SK-N-SH treated with all-trans-retinoic acid at 6 μM for 48 hours (cell line): ENCODE measurements around the gene CCDC85B.

ENCODE experiments used
- ATAC-seq: fragments of 200-7000 bp; cut with Tn5 transposase; 3 replicates; pipeline ENCODE4 v1.9.1; 2020; ENCODE audit warnings: mild to moderate bottlenecking, moderate library complexity
- BACH2 ChIP-seq: fragments of 250-450 bp; sonication (Bioruptor Pico); IDR thresholded peaks from 2 replicates; pipeline ENCODE4 v1.9.0; 2021; ENCODE audit warnings: mild to moderate bottlenecking, borderline replicate concordance
- ESRRG ChIP-seq: fragments of 250-450 bp; sonication (Bioruptor Pico); IDR thresholded peaks from 2 replicates; pipeline ENCODE4 v1.6.1; 2021; ENCODE audit warnings: mild to moderate bottlenecking
- GLIS3 ChIP-seq: fragments of 250-450 bp; sonication (Bioruptor Pico); IDR thresholded peaks from 2 replicates; pipeline ENCODE4 v1.5.0; 2020; ENCODE audit warnings: mild to moderate bottlenecking, moderate library complexity
- ISL1 ChIP-seq: fragments of 250-450 bp; sonication (Bioruptor Pico); IDR thresholded peaks from 2 replicates; pipeline ENCODE4 v2.1.2; 2022; ENCODE audit warnings: mild to moderate bottlenecking, moderate library complexity
- OSR1 ChIP-seq: fragments of 250-450 bp; sonication (Bioruptor Pico); IDR thresholded peaks from 2 replicates; pipeline ENCODE4 v1.8.0; 2022; ENCODE audit warnings: moderate library complexity, mild to moderate bottlenecking, inconsistent platforms
- PPARA ChIP-seq: fragments of 250-450 bp; sonication (Bioruptor Pico); IDR thresholded peaks from 2 replicates; pipeline ENCODE4 v1.5.0; 2020; ENCODE audit warnings: mild to moderate bottlenecking, borderline replicate concordance
- RARB ChIP-seq: fragments of 250-450 bp; sonication (Bioruptor Pico); IDR thresholded peaks from 2 replicates; pipeline ENCODE4 v1.8.0; 2021; ENCODE audit warnings: mild to moderate bottlenecking, moderate library complexity
- SNAI2 ChIP-seq: fragments of 250-450 bp; sonication (Bioruptor Pico); IDR thresholded peaks from 2 replicates; pipeline ENCODE4 v1.5.0; 2020; ENCODE audit warnings: mild to moderate bottlenecking, moderate library complexity
- TCF4 ChIP-seq: fragments of 250-450 bp; sonication (Bioruptor Pico); IDR thresholded peaks from 2 replicates; pipeline ENCODE4 v1.8.0; 2021; ENCODE audit warnings: mild to moderate bottlenecking, moderate library complexity, borderline replicate concordance
- TOX ChIP-seq: fragments of 250-450 bp; sonication (Bioruptor Pico); IDR thresholded peaks from 2 replicates; pipeline ENCODE4 v1.8.0; 2021; ENCODE audit warnings: mild to moderate bottlenecking, moderate library complexity, borderline replicate concordance
- ZC3H10 ChIP-seq: fragments of 250-450 bp; sonication (Bioruptor Pico); IDR thresholded peaks from 2 replicates; pipeline ENCODE4 v1.5.1; 2021; ENCODE audit warnings: mild to moderate bottlenecking, moderate library complexity
- ZFP3 ChIP-seq: fragments of 250-450 bp; sonication (Bioruptor Pico); IDR thresholded peaks from 2 replicates; pipeline ENCODE4 v1.5.0; 2020; ENCODE audit warnings: mild to moderate bottlenecking, moderate library complexity
- ZFP30 ChIP-seq: fragments of 450-650 bp; formaldehyde crosslinking; IDR thresholded peaks from 2 replicates; pipeline ENCODE4 v1.5.0; 2022; ENCODE audit warnings: mild to moderate bottlenecking, moderate library complexity
- ZNF565 ChIP-seq: fragments of 450-650 bp; formaldehyde crosslinking; conservative IDR thresholded peaks from 2 replicates; pipeline ENCODE4 v1.5.0; 2020; ENCODE audit warnings: low read depth, mild to moderate bottlenecking, moderate library complexity
- ZNF8 ChIP-seq: fragments of 450-650 bp; formaldehyde crosslinking; IDR thresholded peaks from 2 replicates; pipeline ENCODE4 v1.5.0; 2020; ENCODE audit warnings: mild to moderate bottlenecking, moderate library complexity
- TF ChIP-seq, protein P1 (sequence below): fragments of 250-450 bp; sonication (Bioruptor Pico); IDR thresholded peaks from 2 replicates; pipeline ENCODE4 v1.5.1; 2020; ENCODE audit warnings: low read depth, mild to moderate bottlenecking, moderate library complexity
- TF ChIP-seq, protein P2 (sequence below): fragments of 250-450 bp; sonication (Bioruptor Pico); IDR thresholded peaks from 2 replicates; pipeline ENCODE4 v1.5.1; 2021; ENCODE audit warnings: mild to moderate bottlenecking, moderate library complexity
- TF ChIP-seq, protein P3 (sequence below): fragments of 250-450 bp; sonication (Bioruptor Pico); IDR thresholded peaks from 2 replicates; pipeline ENCODE4 v1.8.0; 2021; ENCODE audit warnings: low read depth, mild to moderate bottlenecking, moderate library complexity, borderline replicate concordance
- TF ChIP-seq, protein P4 (sequence below): fragments of 250-450 bp; sonication (Bioruptor Pico); IDR thresholded peaks from 2 replicates; pipeline ENCODE4 v1.5.0; 2020; ENCODE audit warnings: mild to moderate bottlenecking, moderate library complexity
- TF ChIP-seq, protein P5 (sequence below): fragments of 250-450 bp; sonication (Bioruptor Pico); IDR thresholded peaks from 2 replicates; pipeline ENCODE4 v1.8.0; 2020; ENCODE audit warnings: mild to moderate bottlenecking, moderate library complexity, borderline replicate concordance

CCDC85B gene

DNA sequence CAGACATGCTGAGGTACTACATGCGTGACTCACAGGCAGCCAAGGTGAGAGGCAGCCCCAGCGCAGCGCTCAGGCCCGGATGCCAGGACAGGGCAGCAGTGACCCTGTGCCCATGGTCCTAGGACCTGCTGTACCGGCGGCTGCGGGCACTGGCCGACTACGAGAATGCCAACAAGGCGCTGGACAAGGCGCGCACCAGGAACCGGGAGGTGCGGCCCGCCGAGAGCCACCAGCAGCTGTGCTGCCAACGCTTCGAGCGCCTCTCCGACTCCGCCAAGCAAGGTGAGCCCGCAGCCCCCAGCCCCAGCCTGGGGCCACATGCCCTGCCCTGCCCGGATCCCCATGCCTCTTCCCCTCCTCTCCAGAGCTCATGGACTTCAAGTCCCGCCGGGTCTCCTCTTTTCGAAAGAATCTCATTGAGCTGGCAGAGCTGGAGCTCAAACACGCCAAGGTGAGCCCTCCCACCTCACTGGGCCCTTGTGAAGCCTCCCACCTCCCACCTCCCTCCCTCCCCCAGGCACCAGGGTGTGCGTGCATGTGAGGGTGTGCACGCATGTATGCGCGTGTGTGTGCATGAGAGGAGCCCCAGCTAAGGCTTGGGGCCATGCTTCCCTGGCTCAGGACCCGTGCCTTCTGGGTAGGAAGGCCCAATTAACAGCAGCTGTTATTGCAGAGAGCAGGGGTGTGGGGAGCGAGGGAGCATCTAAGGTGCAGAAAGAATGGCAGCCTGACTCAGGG, 37.8 kb upstream of the CCDC85B start:
- peak; percentile 0; the same call in 1 of the 3 replicates for ATAC-seq
- 0 out of 2 replicates have a peak, but pooled peaks have one; percentile 22 for TF ChIP-seq ZC3H10 (CRISPR knock-in tag)
- TF ChIP-seq BACH2 (CRISPR knock-in tag): no peak

DNA sequence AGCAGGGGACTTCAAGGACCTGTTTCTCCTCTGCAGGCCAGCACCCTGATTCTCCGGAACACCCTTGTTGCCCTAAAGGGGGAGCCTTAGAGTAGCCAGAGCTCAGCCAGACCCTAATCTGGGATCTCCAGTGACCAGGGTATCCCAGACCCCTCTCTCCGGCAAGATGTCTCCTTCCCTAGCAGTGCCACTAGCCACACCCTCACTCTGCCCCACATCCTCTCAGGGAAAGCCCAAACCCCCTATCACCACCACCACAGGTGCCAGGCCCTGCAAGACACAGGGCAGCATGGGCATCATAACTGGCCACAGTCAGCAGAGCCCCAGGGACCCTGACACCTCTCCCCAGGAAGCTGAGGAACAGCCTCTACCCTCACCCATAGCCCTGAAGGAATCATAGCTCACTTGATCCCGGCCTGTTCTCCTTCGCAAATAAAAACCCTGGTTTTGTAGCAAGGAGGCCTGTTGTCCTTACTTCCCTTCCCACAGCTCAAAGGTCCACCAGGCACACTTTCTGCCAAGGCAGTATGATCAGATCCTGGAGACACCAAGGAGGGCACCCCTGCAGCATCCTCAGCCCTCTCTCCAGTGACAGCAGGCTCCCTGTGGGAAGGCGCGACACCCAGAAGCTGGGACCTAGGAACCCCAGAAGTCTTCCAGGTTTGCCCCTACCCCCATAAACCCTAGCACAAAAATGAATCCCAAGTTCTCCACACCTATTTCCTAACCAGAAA, 37.1 kb upstream of the CCDC85B start:
- TF ChIP-seq OSR1 (CRISPR knock-in tag) (no peak), ZFP3 (CRISPR knock-in tag) (no peak), ZFP30 (CRISPR knock-in tag) (no peak), ISL1 (CRISPR knock-in tag) (no peak), ZNF8 (CRISPR knock-in tag) (no peak), ESRRG (CRISPR knock-in tag) (no peak), SNAI2 (CRISPR knock-in tag) (no peak), RARB (CRISPR knock-in tag) (no peak), ZNF565 (CRISPR knock-in tag) (no peak), BACH2 (CRISPR knock-in tag) (no peak), TOX (CRISPR knock-in tag) (no peak), PPARA (no peak), ZC3H10 (CRISPR knock-in tag) (no peak), GLIS3 (CRISPR knock-in tag) (no peak), TCF4 (CRISPR knock-in tag) (no peak)
- TF ChIP-seq, protein P1, sequence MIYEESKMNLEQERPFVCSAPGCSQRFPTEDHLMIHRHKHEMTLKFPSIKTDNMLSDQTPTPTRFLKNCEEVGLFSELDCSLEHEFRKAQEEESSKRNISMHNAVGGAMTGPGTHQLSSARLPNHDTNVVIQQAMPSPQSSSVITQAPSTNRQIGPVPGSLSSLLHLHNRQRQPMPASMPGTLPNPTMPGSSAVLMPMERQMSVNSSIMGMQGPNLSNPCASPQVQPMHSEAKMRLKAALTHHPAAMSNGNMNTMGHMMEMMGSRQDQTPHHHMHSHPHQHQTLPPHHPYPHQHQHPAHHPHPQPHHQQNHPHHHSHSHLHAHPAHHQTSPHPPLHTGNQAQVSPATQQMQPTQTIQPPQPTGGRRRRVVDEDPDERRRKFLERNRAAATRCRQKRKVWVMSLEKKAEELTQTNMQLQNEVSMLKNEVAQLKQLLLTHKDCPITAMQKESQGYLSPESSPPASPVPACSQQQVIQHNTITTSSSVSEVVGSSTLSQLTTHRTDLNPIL: no peak
- TF ChIP-seq, protein P2, sequence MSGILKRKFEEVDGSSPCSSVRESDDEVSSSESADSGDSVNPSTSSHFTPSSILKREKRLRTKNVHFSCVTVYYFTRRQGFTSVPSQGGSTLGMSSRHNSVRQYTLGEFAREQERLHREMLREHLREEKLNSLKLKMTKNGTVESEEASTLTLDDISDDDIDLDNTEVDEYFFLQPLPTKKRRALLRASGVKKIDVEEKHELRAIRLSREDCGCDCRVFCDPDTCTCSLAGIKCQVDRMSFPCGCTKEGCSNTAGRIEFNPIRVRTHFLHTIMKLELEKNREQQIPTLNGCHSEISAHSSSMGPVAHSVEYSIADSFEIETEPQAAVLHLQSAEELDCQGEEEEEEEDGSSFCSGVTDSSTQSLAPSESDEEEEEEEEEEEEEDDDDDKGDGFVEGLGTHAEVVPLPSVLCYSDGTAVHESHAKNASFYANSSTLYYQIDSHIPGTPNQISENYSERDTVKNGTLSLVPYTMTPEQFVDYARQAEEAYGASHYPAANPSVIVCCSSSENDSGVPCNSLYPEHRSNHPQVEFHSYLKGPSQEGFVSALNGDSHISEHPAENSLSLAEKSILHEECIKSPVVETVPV (CRISPR knock-in tag): no peak
- TF ChIP-seq, protein P3, sequence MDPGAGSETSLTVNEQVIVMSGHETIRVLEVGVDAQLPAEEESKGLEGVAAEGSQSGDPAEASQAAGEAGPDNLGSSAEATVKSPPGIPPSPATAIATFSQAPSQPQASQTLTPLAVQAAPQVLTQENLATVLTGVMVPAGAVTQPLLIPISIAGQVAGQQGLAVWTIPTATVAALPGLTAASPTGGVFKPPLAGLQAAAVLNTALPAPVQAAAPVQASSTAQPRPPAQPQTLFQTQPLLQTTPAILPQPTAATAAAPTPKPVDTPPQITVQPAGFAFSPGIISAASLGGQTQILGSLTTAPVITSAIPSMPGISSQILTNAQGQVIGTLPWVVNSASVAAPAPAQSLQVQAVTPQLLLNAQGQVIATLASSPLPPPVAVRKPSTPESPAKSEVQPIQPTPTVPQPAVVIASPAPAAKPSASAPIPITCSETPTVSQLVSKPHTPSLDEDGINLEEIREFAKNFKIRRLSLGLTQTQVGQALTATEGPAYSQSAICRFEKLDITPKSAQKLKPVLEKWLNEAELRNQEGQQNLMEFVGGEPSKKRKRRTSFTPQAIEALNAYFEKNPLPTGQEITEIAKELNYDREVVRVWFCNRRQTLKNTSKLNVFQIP: no peak
- TF ChIP-seq, protein P4, sequence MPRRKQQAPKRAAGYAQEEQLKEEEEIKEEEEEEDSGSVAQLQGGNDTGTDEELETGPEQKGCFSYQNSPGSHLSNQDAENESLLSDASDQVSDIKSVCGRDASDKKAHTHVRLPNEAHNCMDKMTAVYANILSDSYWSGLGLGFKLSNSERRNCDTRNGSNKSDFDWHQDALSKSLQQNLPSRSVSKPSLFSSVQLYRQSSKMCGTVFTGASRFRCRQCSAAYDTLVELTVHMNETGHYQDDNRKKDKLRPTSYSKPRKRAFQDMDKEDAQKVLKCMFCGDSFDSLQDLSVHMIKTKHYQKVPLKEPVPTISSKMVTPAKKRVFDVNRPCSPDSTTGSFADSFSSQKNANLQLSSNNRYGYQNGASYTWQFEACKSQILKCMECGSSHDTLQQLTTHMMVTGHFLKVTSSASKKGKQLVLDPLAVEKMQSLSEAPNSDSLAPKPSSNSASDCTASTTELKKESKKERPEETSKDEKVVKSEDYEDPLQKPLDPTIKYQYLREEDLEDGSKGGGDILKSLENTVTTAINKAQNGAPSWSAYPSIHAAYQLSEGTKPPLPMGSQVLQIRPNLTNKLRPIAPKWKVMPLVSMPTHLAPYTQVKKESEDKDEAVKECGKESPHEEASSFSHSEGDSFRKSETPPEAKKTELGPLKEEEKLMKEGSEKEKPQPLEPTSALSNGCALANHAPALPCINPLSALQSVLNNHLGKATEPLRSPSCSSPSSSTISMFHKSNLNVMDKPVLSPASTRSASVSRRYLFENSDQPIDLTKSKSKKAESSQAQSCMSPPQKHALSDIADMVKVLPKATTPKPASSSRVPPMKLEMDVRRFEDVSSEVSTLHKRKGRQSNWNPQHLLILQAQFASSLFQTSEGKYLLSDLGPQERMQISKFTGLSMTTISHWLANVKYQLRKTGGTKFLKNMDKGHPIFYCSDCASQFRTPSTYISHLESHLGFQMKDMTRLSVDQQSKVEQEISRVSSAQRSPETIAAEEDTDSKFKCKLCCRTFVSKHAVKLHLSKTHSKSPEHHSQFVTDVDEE (CRISPR knock-in tag): no peak
- TF ChIP-seq, protein P5, sequence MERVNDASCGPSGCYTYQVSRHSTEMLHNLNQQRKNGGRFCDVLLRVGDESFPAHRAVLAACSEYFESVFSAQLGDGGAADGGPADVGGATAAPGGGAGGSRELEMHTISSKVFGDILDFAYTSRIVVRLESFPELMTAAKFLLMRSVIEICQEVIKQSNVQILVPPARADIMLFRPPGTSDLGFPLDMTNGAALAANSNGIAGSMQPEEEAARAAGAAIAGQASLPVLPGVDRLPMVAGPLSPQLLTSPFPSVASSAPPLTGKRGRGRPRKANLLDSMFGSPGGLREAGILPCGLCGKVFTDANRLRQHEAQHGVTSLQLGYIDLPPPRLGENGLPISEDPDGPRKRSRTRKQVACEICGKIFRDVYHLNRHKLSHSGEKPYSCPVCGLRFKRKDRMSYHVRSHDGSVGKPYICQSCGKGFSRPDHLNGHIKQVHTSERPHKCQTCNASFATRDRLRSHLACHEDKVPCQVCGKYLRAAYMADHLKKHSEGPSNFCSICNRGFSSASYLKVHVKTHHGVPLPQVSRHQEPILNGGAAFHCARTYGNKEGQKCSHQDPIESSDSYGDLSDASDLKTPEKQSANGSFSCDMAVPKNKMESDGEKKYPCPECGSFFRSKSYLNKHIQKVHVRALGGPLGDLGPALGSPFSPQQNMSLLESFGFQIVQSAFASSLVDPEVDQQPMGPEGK (CRISPR knock-in tag): no peak
- no peak for ATAC-seq

DNA sequence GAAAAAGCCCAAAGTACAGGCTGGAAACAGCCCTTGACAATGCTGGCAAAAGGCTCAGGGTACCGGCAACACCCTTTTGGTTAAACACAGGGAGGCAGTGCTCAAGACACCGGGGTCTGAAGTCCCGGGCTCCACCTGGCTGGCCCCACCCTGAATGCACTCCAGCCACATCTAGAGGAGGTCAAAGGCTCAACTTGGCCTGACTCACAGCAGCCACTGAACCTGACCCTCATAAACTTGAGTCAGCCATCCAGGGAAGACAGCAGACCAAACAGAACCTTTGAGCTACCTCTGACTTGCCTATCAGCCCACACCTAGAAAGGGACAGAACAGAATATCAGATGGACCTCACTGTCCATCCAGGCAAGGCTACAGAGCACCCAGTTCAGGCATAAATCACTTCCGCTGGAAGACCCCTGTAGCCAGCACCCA, 36.3 kb upstream of the CCDC85B start:
- no peak for ATAC-seq
- TF ChIP-seq, protein P5 (CRISPR knock-in tag): no peak
- TF ChIP-seq ZNF8 (CRISPR knock-in tag): no peak
- TF ChIP-seq, protein P3: no peak
- TF ChIP-seq GLIS3 (CRISPR knock-in tag): no peak
- TF ChIP-seq RARB (CRISPR knock-in tag): no peak
- no peak for TF ChIP-seq ZFP3 (CRISPR knock-in tag)
- TF ChIP-seq, protein P4 (CRISPR knock-in tag): no peak
